ENCODE results near the gene HGS. TPM values are rescaled to one million over a fixed set of nuclear protein-coding genes. Genes with fewer than 3 reads are reported as not detected.

HGS gene
- polyA plus RNA-seq, 3 donors: 19.3 to 200 (median 28.0) TPM

GRCh38 chr17:81720267-81721071 is 36.7 kb downstream of the HGS start:
- H3K36me3 Mint-ChIP-seq: peaks cover 0 to 10% of the 10 kb centered on the region in 2 donors
- intact Hi-C loops (cut with micrococcal nuclease): no loop called here
- Histone ChIP-seq H3K27me3 (ENCODE audit: control insufficient read depth in 2 of 2, insufficient read depth in 2 of 2, low read length in 2 of 2) (peaks cover 0 to 12% of the 10 kb centered on the region in 2 donors), H2AFZ (ENCODE audit: insufficient read depth, low read depth, low read length, poor library complexity, severe bottlenecking) (no peak overlapping the region), H3K27ac (ENCODE audit: low read depth in 1 of 2, low read length in 2 of 2) (no peak overlapping the region), H3K9me3 (replicated peaks in 1 of 2; ENCODE audit: control insufficient read depth in 1 of 2, insufficient read depth in 1 of 2, low read length in 2 of 2) (no peaks in the 10 kb centered on the region), H3K4me1 (ENCODE audit: control insufficient read depth in 1 of 2, insufficient read depth in 2 of 2, low read length in 2 of 2) (peaks cover 0 to 3% of the 10 kb centered on the region in 2 donors), H3K4me3 (replicated peaks in 1 of 3; ENCODE audit: low read depth in 2 of 3, low read length in 3 of 3) (no peak overlapping the region), H3K79me2 (ENCODE audit: insufficient read depth, low read length) (no peaks in the 10 kb centered on the region), H4K20me1 (ENCODE audit: insufficient read depth, low read length) (no peaks in the 10 kb centered on the region), H3K36me3 (replicated peaks in 1 of 2; ENCODE audit: control insufficient read depth in 1 of 2, insufficient read depth in 2 of 2, low read length in 2 of 2) (no peaks in the 10 kb centered on the region), H3K9ac (ENCODE audit: insufficient read depth, low read length, poor library complexity, severe bottlenecking) (no peak overlapping the region), H3K4me2 (replicated peaks; ENCODE audit: extremely low read depth, low read length, poor library complexity, severe bottlenecking) (no peak overlapping the region)
- peaks cover 12 to 20% (median 19%) of the 10 kb centered on the region in 3 donors for H3K27me3 Mint-ChIP-seq (ENCODE audit: low read depth in 3 of 3)
- no peak for DNase-seq
- peaks cover 10% of the 10 kb centered on the region for H3K4me1 Mint-ChIP-seq
- TF ChIP-seq, protein P1, sequence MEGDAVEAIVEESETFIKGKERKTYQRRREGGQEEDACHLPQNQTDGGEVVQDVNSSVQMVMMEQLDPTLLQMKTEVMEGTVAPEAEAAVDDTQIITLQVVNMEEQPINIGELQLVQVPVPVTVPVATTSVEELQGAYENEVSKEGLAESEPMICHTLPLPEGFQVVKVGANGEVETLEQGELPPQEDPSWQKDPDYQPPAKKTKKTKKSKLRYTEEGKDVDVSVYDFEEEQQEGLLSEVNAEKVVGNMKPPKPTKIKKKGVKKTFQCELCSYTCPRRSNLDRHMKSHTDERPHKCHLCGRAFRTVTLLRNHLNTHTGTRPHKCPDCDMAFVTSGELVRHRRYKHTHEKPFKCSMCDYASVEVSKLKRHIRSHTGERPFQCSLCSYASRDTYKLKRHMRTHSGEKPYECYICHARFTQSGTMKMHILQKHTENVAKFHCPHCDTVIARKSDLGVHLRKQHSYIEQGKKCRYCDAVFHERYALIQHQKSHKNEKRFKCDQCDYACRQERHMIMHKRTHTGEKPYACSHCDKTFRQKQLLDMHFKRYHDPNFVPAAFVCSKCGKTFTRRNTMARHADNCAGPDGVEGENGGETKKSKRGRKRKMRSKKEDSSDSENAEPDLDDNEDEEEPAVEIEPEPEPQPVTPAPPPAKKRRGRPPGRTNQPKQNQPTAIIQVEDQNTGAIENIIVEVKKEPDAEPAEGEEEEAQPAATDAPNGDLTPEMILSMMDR (IDR thresholded peaks at IDR 0.05): no peak
- no peak overlapping the region for H3K4me3 Mint-ChIP-seq
- no peak overlapping the region for H3K27ac Mint-ChIP-seq
- H3K9me3 Mint-ChIP-seq: no peaks in the 10 kb centered on the region
- 95% methylated on average over 19 of the region's 33 CpGs for WGBS (ENCODE audit: insufficient coverage)

- Mint-ChIP-seq H3K36me3 (peaks cover 0 to 10% of the 10 kb centered on the region in 2 donors), H3K27me3 (ENCODE audit: low read depth in 3 of 3) (peaks cover 16 to 20% (median 19%) of the 10 kb centered on the region in 3 donors), H3K4me3 (no peak overlapping the region), H3K27ac (no peak overlapping the region), H3K4me1 (peaks cover 10% of the 10 kb centered on the region), H3K9me3 (peaks cover 0 to 1% (median 0%) of the 10 kb centered on the region in 7 donors)
- no peak overlapping the region for H2AFZ ChIP-seq (ENCODE audit: insufficient read depth, low read depth, low read length, poor library complexity, severe bottlenecking)
- no peaks in the 10 kb centered on the region for H3K36me3 ChIP-seq (replicated peaks in 1 of 2; ENCODE audit: control insufficient read depth in 1 of 2, insufficient read depth in 2 of 2, low read length in 2 of 2)
- intact Hi-C loops (cut with micrococcal nuclease): no loop called here
- DNase-seq: no peak
- no peak overlapping the region for H3K27ac ChIP-seq (ENCODE audit: low read depth in 1 of 2, low read length in 2 of 2)
- H3K79me2 ChIP-seq (ENCODE audit: insufficient read depth, low read length): no peaks in the 10 kb centered on the region
- TF ChIP-seq, protein P1 (IDR thresholded peaks at IDR 0.05): no peak
- no peaks in the 10 kb centered on the region for H3K9me3 ChIP-seq (replicated peaks in 1 of 2; ENCODE audit: control insufficient read depth in 1 of 2, insufficient read depth in 1 of 2, low read length in 2 of 2)
- H3K4me1 ChIP-seq (ENCODE audit: control insufficient read depth in 1 of 2, insufficient read depth in 2 of 2, low read length in 2 of 2): peaks cover 0 to 3% of the 10 kb centered on the region in 2 donors
- peaks cover 0 to 12% of the 10 kb centered on the region in 2 donors for H3K27me3 ChIP-seq (ENCODE audit: control insufficient read depth in 2 of 2, insufficient read depth in 2 of 2, low read length in 2 of 2)
- no peak overlapping the region for H3K9ac ChIP-seq (ENCODE audit: insufficient read depth, low read length, poor library complexity, severe bottlenecking)
- WGBS (ENCODE audit: insufficient coverage): 46% methylated on average over 4 of the region's 10 CpGs
- H4K20me1 ChIP-seq (ENCODE audit: insufficient read depth, low read length): no peaks in the 10 kb centered on the region
- H3K4me2 ChIP-seq (replicated peaks; ENCODE audit: extremely low read depth, low read length, poor library complexity, severe bottlenecking): no peak overlapping the region
- no peak overlapping the region for H3K4me3 ChIP-seq (replicated peaks in 1 of 3; ENCODE audit: low read depth in 2 of 3, low read length in 3 of 3)
Observed at GRCh38 chr17:81722184-81723120, 38.6 kb downstream of the HGS start.
